ENCODE data around the gene SFRP5. TPM values are rescaled to one million over a fixed set of nuclear protein-coding genes. Genes with fewer than 3 reads are reported as not detected.

Gene SFRP5
- total and polyA plus RNA-seq, 2 donors from 2014 or later = 0.22 to 0.31 TPM

- intact Hi-C loops (cut with DNase I) = no loop called here
- Histone ChIP-seq H3K4me3 (ENCODE audit: low read length in 3 of 3) (no peak overlapping the region), H3K9me3 (ENCODE audit: control insufficient read depth in 2 of 3, insufficient read depth in 1 of 3, low read length in 3 of 3) (no peaks in the 10 kb centered on the region), H3K4me1 (ENCODE audit: control insufficient read depth in 2 of 3, insufficient read depth in 2 of 3, low read depth in 1 of 3, low read length in 3 of 3) (peaks cover 0 to 10% (median 0%) of the 10 kb centered on the region in 3 donors), H3K27me3 (ENCODE audit: control insufficient read depth, insufficient read depth, low read length) (no peaks in the 10 kb centered on the region), H3K27ac (ENCODE audit: low read depth in 2 of 2, low read length in 2 of 2) (no peak overlapping the region), H3K36me3 (ENCODE audit: control insufficient read depth in 2 of 3, insufficient read depth in 3 of 3, low read length in 3 of 3) (no peaks in the 10 kb centered on the region), H3K9ac (ENCODE audit: low read length in 3 of 3) (no peak overlapping the region)
- no peak for FAIRE-seq
- no peak for TF ChIP-seq CTCF (IDR thresholded peaks at IDR 0.05; ENCODE audit: borderline replicate concordance, extremely low read depth, insufficient read depth)
- peak in 1 of 5 donors; percentile 25 for DNase-seq
These were observed 13.9 kb upstream of the SFRP5 start for GRCh38 chr10:97785731-97786130.

GRCh38 chr10:97785231-97785630, 13.4 kb upstream of the SFRP5 start:
- Histone ChIP-seq H3K4me1 (ENCODE audit: control insufficient read depth in 2 of 3, insufficient read depth in 2 of 3, low read depth in 1 of 3, low read length in 3 of 3) (peaks cover 0 to 10% (median 0%) of the 10 kb centered on the region in 3 donors), H3K9ac (ENCODE audit: low read length in 3 of 3) (no peak overlapping the region), H3K9me3 (ENCODE audit: control insufficient read depth in 2 of 3, insufficient read depth in 1 of 3, low read length in 3 of 3) (no peaks in the 10 kb centered on the region), H3K27ac (ENCODE audit: low read depth in 2 of 2, low read length in 2 of 2) (no peak overlapping the region), H3K4me3 (ENCODE audit: low read length in 3 of 3) (no peak overlapping the region), H3K27me3 (ENCODE audit: control insufficient read depth, insufficient read depth, low read length) (no peaks in the 10 kb centered on the region), H3K36me3 (ENCODE audit: control insufficient read depth in 2 of 3, insufficient read depth in 3 of 3, low read length in 3 of 3) (no peaks in the 10 kb centered on the region)
- FAIRE-seq (no peak), DNase-seq (no peak)
- intact Hi-C loops (cut with DNase I) = no loop called here
- TF ChIP-seq CTCF (IDR thresholded peaks at IDR 0.05; ENCODE audit: borderline replicate concordance, extremely low read depth, insufficient read depth) = no peak

- no peak for TF ChIP-seq CTCF (IDR thresholded peaks at IDR 0.05; ENCODE audit: borderline replicate concordance, extremely low read depth, insufficient read depth)
- FAIRE-seq (no peak), DNase-seq (peak in 1 of 5 donors; percentile 44)
- no peaks in the 10 kb centered on the region for H3K27me3 ChIP-seq (ENCODE audit: control insufficient read depth, insufficient read depth, low read length)
- intact Hi-C loops (cut with DNase I) = no loop called here
- H3K27ac ChIP-seq (ENCODE audit: low read depth in 2 of 2, low read length in 2 of 2) = no peak overlapping the region
- no peak overlapping the region for H3K9ac ChIP-seq (ENCODE audit: low read length in 3 of 3)
- H3K4me1 ChIP-seq (ENCODE audit: control insufficient read depth in 2 of 3, insufficient read depth in 2 of 3, low read depth in 1 of 3, low read length in 3 of 3) = peaks cover 0 to 10% (median 0%) of the 10 kb centered on the region in 3 donors
- H3K4me3 ChIP-seq (ENCODE audit: low read length in 3 of 3) = no peak overlapping the region
- no peaks in the 10 kb centered on the region for H3K9me3 ChIP-seq (ENCODE audit: control insufficient read depth in 2 of 3, insufficient read depth in 1 of 3, low read length in 3 of 3)
- H3K36me3 ChIP-seq (ENCODE audit: control insufficient read depth in 2 of 3, insufficient read depth in 3 of 3, low read length in 3 of 3) = no peaks in the 10 kb centered on the region
These were observed 12.5 kb upstream of the SFRP5 start for GRCh38 chr10:97784200-97784810.
